GM21619 (cell line): ENCODE data around the gene SH2D5.
"Not testable (repeated sequence)": the region's sequence is repeated elsewhere in the genome, so short reads cannot be mapped to it uniquely, and the experiment has no call there.

Experiments used
- ATAC-seq: cut with Tn5 transposase; IDR thresholded peaks from one replicate; pipeline ENCODE4 v1.9.1; 2021; ENCODE audit not compliant: unreplicated experiment

Gene SH2D5

DNA sequence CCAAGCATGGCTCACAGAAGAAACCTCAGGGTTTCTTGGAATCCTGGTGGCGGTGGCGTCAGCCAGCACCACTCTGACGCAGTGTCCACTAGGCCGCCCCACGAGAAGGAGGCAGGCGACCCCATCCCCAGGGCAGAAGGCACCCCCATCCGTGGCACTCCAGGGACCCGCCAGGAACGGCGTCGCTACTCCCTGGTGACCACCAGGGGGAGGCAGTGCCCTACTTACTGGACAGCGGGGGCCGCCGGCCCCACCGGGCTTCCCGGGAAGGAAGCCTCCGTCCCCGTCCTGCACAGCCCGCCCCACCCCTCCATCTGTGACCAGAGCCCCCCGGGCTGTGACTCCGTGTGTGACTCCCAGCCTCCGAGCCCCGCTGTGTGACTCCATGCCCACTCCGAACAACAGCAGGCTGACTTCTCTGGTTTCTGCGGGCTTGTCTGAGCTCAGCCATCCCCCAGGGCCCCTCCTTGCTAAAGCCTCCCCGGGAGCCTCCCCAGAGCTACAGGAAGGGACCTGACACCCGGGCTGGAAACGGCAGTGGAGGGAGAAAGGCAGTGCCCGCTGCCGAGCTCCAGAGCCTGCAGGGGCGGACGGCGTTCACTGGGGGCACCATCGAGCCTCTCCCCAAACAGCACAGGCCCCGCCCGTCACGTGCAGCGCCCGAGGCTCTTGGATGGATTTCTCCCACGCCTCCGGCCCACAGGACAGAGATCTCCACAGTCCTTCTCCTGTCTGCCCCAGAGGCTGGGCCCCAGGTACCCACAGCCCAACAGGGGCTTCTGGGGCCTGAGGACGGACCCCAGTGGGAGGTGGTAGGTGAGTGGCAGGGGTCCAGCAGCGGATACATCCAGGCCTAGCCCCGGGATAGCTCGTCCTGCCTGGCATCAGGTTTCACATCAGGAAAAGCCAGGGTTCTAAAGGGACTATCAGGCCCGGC is 35.8 kb downstream of the SH2D5 start:
- peak; percentile 79 for ATAC-seq

DNA sequence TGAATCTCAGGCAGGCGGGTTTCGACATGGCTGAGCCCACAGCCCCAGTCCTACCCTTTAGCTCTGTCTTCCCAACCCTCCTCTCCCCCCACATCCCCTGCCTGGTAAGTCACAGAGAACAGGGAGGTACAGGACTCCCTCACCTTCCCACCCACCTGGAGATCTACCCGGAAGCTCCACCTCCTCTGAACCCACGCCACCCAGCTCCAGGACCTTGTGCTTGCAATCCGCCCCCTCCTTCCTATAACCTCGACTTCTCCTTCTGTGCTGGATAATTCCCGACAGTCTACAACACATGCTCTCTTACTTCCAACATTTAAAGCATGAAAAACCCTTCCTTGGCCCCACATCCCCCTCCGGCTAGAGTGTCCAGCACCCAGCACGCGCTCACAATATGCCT is 37.0 kb downstream of the SH2D5 start:
- ATAC-seq = no peak

DNA sequence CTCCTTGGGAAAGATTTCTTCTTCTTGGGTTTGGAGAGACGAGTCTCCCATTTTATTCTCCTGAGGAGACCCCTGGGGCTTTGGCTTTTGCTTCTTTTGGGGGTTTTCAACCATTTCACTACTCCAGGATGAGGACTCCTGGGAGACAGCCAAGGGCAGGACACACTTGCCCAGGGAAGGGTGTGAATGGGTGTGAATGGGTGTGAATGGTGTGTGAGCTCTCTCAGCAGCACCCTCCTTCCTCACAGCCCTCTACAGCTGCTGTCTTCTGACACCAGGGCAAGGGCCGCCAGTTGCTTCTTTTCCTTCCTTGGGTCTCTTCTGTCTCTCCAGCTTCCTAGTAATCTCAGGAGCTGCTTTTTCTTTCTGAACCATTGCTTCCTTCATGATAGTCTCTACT is 38.9 kb downstream of the SH2D5 start:
- no peak for ATAC-seq

DNA sequence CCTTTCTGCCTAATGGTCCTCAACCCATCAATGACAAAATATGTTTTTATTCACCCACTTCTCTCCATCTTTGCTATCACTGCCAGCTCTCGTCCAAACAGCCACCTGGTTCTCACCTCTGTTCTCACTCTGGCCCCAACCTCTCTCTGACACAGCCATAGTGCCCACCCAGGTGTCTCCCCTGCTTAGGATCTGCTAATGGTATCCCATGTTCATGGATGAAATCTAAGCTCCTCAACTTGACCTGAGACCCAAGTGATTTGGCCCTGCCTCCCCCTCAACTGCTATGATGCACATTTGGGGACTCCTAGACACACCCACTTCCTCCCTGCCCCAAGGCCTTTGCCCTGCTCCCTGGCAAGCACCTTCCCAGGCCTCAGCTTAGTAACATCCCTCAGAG is 40.6 kb downstream of the SH2D5 start:
- ATAC-seq = no peak

DNA sequence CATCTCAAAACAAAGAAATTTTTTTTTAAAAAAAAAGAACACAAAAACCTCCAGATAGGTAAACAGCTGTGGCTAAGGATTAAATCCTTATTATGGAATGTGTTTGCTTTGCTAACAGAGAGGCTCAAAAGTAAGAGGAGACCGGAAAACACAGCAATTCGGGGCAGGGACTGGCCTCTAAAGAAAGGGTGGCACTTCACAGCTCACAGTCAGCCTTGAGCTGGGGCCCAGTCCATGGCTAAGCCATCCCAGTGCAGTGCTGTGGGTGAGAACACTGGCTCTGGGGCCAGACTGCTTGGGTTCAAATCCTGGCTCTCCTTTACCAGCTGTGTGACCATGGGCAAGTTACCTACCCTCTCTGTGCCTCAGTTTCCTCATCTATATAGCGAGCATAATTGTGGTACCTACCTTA is 42.9 kb downstream of the SH2D5 start:
- no peak for ATAC-seq

DNA sequence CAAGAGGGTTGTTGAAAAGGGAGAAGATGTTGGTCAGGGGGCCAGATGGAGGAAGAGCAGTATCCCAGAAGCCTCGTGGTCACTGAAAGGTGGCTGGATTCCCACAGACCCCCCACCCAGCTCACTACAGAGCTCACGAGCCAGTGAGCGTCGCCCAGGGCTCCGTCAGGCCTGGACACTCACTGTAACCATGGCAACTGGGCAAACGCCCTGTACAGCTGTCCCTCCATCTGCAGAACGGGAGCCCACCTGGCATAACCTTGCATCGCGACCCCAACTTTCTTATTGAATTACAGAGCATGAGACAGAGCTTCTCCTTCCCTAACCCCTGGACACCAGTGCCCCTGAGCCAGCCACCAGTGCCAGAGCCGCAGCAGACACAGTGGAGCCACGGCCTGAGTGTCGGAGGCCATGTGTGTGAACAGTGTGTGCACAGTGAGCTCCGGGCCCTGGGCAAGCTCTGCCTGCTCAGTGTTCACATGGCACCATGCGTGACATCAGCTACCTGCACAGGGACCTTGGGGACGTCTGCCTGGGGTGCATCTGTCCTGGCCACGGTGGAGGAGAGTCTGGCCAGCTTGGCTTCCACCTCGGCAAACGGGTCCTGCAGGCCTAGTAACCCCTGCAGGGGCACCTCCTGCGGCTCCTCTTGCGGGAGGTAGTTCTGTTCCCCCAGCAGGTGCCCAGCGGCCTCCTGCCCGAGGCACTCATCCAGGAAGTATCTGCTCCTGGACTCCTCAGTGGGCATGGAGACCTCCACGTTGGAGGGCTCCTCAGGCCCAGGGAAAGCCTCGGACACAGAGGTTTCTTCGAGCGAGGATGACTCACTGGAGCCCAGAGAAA is 45.4 kb downstream of the SH2D5 start:
- ATAC-seq = no peak

DNA sequence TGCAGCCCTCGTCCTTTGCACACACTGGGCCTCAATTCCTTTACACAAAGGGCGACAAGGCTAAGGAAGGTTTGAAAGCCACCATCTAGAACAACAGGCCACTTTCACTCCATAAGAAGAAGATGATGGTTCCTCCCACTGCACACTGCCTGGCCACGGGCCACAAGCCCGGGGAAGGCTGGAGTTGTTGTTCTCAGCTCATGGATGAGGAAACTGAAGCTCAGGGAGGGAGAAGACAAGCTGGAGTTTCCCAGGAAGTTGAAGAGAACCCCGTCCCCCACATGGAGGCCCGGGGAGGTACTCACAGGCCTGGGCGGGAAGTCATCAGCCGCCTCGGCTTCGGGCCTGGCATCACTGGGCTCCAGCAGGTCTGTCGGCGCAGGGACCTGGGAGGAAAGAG is 46.8 kb downstream of the SH2D5 start:
- ATAC-seq = no peak

DNA sequence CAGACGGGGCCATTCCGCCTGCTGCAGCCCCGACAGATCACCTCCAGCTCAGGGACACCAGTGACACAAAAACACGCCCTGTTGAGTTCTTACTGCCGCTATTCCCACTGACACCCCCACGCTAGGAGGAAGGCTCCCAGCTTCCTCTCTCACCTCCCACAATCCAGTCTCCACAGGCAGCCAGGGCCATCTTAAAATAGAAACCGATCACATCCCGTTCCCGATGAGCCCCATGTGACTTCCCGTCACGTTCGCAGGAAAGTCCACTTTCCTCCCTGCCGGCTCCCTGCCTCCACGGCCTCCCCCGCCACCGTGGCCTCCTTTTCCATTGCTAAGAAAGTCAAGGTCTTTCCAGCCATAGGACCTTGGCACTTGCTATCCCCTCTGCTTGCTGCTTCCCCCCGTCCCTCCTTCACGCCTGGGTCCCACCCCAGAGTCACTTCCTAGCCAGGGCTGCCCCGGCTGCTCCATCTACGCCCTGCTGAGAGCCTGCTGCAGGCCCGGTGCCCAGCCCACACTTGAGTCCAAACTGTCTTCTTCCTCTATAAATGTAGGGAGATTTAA is 47.3 kb downstream of the SH2D5 start:
- ATAC-seq = no peak

DNA sequence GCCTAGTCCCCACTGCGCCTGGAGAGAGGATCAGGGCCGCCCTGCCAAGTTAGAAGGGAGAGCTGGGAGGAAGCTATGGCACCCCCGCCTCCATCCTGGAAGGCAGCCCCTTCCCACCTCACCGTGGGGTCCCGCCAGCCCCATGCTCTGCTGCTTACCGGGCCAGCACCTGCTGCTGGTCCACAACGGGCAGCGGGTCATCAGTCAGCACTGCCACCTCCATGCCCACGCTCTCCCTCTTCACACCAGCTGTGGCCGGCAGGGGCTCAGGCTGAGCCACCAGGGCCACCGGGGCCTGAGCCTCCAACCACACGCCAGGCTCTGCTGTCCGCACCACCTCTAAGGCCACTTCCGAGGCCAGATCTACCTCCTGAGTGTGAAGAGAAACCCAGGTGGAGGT is 47.9 kb downstream of the SH2D5 start:
- no peak for ATAC-seq

DNA sequence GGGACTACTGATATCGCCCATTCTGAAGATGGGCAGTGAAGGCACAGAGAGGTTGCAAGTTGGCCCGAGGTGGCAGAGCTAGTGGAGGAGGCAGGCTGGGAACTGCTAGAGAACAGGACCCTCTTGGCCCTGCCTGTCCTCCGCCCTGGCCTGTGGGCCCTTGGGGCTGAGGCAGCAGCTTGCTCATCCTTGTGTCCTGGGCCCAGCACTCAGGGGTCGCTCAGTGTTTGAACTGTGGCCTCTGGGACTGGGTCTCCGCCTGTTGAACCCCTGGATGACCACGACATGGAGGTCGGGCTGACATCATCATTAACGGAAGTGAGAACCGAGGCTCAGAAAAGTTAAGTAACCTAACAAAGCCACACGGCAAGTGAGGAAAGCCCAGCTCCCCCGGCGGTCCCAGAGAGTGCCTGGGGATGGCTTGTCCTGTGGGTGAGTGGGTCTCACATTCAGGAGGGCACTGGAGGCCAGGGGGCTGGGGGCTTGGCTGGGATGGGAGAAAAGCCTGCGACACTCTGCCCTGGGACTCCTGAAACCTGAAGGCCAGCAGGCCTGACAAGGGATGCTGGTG is 48.4 kb downstream of the SH2D5 start:
- no peak for ATAC-seq

DNA sequence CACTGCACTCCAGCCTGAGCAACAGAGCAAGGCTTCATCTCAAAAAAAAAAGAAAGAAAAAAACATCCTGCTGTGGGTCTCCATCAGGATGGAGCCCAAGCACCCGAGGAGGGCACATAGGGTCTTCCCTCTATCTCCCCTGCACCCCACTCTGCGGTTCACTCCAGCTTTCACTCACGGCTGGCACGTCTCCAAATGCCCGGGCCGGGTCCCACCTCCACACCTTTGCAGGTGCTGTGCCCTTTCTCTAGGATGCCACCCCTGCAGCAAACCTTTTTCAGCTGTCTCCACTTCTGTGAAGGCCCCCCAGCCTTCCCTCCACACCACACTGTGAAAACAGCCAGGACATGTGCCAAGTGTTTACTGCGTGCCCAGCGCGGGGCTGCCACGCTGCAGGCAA is 48.9 kb downstream of the SH2D5 start:
- ATAC-seq = no peak

DNA sequence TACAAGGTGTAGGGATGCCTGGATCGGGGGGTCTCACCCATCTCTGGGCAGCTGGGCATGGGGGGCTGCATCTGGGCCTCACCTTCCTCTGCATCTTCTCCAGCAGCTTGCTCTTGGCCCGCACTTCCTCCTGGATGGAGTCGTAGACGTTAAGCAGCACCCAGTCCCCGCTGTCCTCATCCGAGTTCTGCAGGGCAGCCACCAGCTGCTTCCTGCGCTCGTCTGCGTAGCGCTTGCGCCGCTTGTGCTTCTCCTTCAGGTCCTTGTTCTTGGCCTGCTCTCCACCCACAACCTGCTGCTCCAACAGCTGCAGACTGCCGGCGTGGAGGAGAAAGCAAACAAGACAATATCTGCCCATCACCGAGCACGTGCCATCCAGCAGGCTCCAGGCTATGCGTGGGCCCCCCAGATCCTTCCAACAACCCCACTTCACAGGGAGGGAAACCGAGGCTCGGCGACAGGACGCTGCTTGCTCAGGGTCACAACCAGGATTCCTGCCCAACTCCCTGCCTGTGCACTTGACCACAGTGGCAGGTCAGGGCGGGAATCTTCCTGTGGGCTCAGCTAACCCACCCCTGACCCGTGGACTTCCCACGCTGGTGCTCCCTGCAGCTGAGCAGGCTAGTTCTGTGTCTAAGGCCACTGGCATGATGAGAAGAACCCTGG is 49.8 kb downstream of the SH2D5 start:
- ATAC-seq = no peak

DNA sequence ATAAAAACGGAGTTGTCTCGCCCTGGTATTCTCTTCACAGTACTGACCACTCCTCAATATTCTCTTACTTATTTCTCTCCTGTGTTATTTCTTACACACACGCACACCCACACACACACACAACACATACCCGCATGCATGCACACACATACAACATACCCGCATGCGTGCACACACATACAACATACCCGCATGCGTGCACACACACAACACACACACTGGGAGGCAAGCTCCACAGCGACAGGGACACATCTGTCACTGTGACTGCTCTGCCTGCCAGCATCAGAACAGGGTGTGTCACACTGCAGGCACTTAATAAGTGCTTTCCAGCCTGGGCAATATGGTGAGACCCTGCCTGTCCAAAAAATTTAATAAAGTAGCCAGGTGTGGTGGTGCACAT is 50.5 kb downstream of the SH2D5 start:
- ATAC-seq = no peak

DNA sequence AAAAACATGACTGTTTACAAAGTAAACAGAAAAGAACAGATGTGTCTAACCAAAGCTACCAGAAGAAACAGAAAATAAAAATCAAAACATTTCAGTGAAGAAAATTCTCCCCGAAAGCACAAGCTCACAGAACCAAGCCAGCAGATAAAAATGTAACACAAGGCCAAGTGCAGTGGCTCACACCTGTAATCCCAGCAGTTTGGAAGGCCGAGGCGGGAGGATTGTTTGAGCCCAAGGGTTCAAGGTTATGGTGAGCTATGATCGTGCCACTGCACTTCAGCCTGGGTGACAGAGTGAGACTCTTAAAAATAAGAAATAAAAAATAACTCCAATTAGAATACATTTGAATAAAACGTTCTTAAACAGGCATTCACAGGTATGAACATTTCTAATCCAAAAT is 52.2 kb downstream of the SH2D5 start:
- no peak for ATAC-seq

DNA sequence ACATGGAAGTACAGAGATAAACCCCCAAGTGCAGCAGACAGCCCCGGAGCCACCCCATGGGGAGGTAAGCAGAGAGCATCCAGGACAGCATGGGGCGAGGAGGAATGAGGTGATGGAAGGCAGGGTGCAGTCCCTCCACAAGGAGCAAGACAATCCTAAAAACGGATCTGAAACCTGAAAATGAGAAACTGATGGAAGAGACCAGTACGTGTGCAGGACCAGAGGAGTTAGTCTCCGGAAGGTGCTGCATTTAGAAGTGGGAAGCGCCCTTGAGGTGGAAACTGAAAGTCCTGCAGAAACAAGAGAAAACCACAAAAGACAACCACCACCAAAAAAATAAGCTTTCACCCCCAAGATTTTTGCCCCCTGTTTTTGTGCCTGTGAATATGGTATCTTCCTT is 53.9 kb downstream of the SH2D5 start:
- ATAC-seq = no peak

DNA sequence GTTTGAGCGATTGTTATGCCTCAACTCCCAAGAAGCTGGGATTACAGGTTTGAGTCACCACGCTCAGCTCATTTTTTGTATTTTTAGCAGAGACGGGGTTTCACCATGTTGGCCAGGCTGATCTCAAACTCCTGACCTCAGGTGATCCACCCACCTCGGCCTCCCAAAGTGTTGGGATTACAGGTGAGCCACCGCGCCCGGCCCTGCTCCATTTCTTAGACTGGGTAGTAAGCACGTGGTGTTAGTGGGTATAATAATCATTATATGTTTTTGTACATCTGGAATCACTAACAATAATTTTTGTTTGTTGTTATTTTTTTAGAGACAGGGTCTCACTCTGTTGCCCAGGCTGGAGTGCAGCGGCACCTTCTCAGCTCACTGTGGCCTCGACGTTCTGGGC is 58.9 kb downstream of the SH2D5 start:
- not testable (repeated sequence) for ATAC-seq

DNA sequence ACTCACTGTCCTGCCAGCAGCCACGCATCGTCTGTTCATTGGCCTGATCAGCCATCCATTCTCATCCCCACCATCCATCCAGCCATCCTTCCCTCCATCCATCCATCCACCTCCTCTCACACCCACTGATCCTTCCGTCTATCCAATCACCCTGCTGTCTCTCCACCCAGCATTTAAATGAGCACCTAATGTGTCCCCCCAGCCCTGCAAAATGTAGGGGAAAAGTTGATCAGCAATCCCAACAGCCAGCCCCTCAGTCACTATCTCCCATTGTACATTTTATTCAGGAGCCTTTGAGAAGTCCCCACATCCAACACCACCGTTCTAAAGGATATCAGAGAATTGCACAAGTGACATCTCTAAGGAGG is 60.3 kb downstream of the SH2D5 start:
- no peak for ATAC-seq

DNA sequence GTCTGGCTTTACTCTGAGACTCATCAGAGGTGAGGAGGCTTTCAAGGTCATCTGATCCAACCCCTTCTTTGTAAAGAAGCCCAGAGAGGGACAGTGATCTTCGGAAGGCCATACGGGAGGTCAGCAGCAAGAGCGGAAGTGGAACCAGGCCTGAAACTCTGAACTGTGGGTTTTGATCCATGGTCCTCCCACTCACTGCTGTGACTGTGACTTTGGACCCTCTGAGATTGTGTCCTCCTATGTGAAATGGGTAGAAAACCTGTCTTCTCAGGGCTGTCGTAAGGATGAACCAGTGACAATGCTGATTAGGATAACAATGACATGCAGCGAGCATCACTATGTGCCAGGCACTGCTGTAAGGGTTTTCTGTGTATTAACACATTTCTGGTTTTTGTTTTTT is 61.6 kb downstream of the SH2D5 start:
- ATAC-seq = no peak
